HepG2 (cell line): ENCODE data around the gene KRT4. TPM values are rescaled to one million over a fixed set of nuclear protein-coding genes. Genes with fewer than 3 reads are reported as not detected.

ENCODE experiments used
- EHMT2 ChIP-seq: fragments of 200-600 bp; sonication (generic); IDR thresholded peaks from 2 replicates; pipeline ENCODE4 v1.7.0; 2017; ENCODE audit warnings: antibody characterized with exemption, low read depth, low read length, borderline replicate concordance
- NFKB2 ChIP-seq: sonication (generic); formaldehyde crosslinking; IDR thresholded peaks from 2 replicates; pipeline ENCODE4 v1.4.0; 2020; ENCODE audit warnings: missing genetic modification reagents, borderline replicate concordance
- SP1 ChIP-seq, 2 experiments: fragments of 450-650 bp in 1 of 2; sonication (generic) in 1 of 2; formaldehyde crosslinking in 1 of 2; IDR thresholded peaks; 2 replicates each; pipeline versions ENCODE4 v1.4.0 to v1.6.1; 2016 to 2020; ENCODE audit warnings: missing genetic modification reagents in 1 of 2
- ZNF335 ChIP-seq: sonication (generic); formaldehyde crosslinking; IDR thresholded peaks from 2 replicates; pipeline ENCODE4 v1.4.0; 2020; ENCODE audit warnings: missing genetic modification reagents
- polyA plus RNA-seq, 8 experiments: library from polyadenylated mRNA; depleted of rRNA in 3 of 8; stranded (reverse) in 7 of 8; unstranded in 1 of 8; fragments of >200 nt; fragmentation: Illumina TruSeq in 4 of 8; extraction: Trizol in 4 of 8; gene quantifications; 2 replicates each; pipeline versions ENCODE4 v1.2.1 to v1.2.3, GENCODE V29; 2011 to 2016; ENCODE audit warnings: low read depth in 4 of 8, missing spikeins in 1 of 8, mixed read lengths in 1 of 8; ENCODE audit not compliant: insufficient read depth in 1 of 8
- total RNA-seq, 5 experiments: library from RNA; depleted of rRNA; stranded (reverse); fragments of >200 nt; fragmentation: Illumina TruSeq; extraction: Trizol; gene quantifications; 2 replicates each; pipeline ENCODE4 v1.2.3, GENCODE V29; 2016; ENCODE audit warnings: low read depth in 1 of 5
- TF ChIP-seq, protein P1 (sequence below): sonication (generic); formaldehyde crosslinking; IDR thresholded peaks from 2 replicates; pipeline ENCODE4 v1.5.0; 2020; ENCODE audit warnings: mild to moderate bottlenecking, missing genetic modification reagents
- TF ChIP-seq, protein P2 (sequence below): sonication (generic); formaldehyde crosslinking; IDR thresholded peaks from 2 replicates; pipeline ENCODE4 v1.5.0; 2020; ENCODE audit warnings: mild to moderate bottlenecking, missing genetic modification reagents, borderline replicate concordance
- TF ChIP-seq, protein P3 (sequence below): conservative IDR thresholded peaks from 2 replicates; pipeline ENCODE4 v1.6.1; 2018; ENCODE audit warnings: missing genetic modification reagents
- TF ChIP-seq, protein P4 (sequence below): sonication (generic); formaldehyde crosslinking; IDR thresholded peaks from 2 replicates; pipeline ENCODE4 v1.8.0; 2022; ENCODE audit warnings: mild to moderate bottlenecking, missing genetic modification reagents, moderate library complexity
- TF ChIP-seq, protein P5 (sequence below): sonication (generic); formaldehyde crosslinking; IDR thresholded peaks from 2 replicates; pipeline ENCODE4 v1.4.0; 2020; ENCODE audit warnings: mild to moderate bottlenecking, missing genetic modification reagents

The KRT4 gene
- total and polyA plus RNA-seq, 2 of the 13 experiments (the other 11 are each of a cell fraction or from before 2014, with no cell fraction given) = not detected

DNA sequence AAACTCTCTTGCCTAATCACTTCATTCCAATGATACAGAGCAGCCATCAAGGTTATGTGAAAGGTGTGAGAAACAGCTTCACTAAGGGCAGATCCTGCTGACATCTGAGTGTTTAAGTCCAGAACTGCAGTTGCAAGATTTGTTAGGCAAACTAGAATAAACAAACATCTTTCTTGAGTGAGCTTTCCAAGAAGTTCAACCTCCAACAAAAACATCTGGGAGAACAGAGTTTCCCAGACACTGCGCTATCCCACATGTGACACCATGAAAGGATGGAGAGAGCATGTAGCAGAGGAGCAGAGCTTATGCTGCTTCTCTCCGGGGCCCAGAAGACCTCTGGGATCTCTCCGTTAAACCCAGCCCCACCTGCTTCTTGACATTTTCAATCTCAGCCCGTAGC is 42.4 kb downstream of the KRT4 start (continued):
- TF ChIP-seq, protein P1, sequence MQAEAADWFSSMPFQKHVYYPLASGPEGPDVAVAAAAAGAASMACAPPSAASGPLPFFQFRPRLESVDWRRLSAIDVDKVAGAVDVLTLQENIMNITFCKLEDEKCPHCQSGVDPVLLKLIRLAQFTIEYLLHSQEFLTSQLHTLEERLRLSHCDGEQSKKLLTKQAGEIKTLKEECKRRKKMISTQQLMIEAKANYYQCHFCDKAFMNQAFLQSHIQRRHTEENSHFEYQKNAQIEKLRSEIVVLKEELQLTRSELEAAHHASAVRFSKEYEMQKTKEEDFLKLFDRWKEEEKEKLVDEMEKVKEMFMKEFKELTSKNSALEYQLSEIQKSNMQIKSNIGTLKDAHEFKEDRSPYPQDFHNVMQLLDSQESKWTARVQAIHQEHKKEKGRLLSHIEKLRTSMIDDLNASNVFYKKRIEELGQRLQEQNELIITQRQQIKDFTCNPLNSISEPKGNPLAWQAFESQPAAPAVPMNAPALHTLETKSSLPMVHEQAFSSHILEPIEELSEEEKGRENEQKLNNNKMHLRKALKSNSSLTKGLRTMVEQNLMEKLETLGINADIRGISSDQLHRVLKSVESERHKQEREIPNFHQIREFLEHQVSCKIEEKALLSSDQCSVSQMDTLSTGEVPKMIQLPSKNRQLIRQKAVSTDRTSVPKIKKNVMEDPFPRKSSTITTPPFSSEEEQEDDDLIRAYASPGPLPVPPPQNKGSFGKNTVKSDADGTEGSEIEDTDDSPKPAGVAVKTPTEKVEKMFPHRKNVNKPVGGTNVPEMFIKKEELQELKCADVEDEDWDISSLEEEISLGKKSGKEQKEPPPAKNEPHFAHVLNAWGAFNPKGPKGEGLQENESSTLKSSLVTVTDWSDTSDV (CRISPR knock-in tag) = no peak
- TF ChIP-seq, protein P2, sequence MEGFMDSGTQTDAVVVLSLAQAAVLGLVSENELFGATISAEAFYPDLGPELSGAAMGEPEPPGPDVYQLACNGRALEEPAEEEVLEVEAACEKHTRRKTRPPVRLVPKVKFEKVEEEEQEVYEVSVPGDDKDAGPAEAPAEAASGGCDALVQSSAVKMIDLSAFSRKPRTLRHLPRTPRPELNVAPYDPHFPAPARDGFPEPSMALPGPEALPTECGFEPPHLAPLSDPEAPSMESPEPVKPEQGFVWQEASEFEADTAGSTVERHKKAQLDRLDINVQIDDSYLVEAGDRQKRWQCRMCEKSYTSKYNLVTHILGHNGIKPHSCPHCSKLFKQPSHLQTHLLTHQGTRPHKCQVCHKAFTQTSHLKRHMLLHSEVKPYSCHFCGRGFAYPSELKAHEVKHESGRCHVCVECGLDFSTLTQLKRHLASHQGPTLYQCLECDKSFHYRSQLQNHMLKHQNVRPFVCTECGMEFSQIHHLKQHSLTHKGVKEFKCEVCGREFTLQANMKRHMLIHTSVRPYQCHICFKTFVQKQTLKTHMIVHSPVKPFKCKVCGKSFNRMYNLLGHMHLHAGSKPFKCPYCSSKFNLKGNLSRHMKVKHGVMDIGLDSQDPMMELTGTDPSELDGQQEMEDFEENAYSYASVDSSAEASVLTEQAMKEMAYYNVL (CRISPR knock-in tag) = no peak
- TF ChIP-seq NFKB2 (no peak), SP1 (IDR thresholded peaks at IDR 0.05) (no peak), SP1 (CRISPR knock-in tag; IDR thresholded peaks at IDR 0.05) (no peak), ZNF335 (no peak), EHMT2 (no peak)
- TF ChIP-seq, protein P3, sequence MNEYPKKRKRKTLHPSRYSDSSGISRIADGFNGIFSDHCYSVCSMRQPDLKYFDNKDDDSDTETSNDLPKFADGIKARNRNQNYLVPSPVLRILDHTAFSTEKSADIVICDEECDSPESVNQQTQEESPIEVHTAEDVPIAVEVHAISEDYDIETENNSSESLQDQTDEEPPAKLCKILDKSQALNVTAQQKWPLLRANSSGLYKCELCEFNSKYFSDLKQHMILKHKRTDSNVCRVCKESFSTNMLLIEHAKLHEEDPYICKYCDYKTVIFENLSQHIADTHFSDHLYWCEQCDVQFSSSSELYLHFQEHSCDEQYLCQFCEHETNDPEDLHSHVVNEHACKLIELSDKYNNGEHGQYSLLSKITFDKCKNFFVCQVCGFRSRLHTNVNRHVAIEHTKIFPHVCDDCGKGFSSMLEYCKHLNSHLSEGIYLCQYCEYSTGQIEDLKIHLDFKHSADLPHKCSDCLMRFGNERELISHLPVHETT (CRISPR knock-in tag) = no peak
- TF ChIP-seq, protein P4, sequence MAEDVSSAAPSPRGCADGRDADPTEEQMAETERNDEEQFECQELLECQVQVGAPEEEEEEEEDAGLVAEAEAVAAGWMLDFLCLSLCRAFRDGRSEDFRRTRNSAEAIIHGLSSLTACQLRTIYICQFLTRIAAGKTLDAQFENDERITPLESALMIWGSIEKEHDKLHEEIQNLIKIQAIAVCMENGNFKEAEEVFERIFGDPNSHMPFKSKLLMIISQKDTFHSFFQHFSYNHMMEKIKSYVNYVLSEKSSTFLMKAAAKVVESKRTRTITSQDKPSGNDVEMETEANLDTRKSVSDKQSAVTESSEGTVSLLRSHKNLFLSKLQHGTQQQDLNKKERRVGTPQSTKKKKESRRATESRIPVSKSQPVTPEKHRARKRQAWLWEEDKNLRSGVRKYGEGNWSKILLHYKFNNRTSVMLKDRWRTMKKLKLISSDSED (CRISPR knock-in tag) = no peak
- TF ChIP-seq, protein P5, sequence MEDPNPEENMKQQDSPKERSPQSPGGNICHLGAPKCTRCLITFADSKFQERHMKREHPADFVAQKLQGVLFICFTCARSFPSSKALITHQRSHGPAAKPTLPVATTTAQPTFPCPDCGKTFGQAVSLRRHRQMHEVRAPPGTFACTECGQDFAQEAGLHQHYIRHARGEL = no peak
